Activated CD4-positive, alpha-beta T cell treated with anti-CD3 and anti-CD28 coated beads, Interleukin-2, amount 10 ng/mL, durations not matched to agents 24 days and 14 days (primary cell): ENCODE results near the gene CELF4. TPM values are rescaled to one million over a fixed set of nuclear protein-coding genes. Genes with fewer than 3 reads are reported as not detected.

ENCODE experiments used
- DNase-seq: peaks from one replicate; pipeline ENCODE4 v3.0.0; 2022
- H3K27ac Mint-ChIP-seq: one replicate; pipeline ENCODE4 v1.8.0; 2022; ENCODE audit warnings: mild to moderate bottlenecking, mixed read lengths
- H3K27me3 Mint-ChIP-seq: one replicate; pipeline ENCODE4 v1.8.0; 2022; ENCODE audit warnings: mixed read lengths
- H3K36me3 Mint-ChIP-seq: one replicate; pipeline ENCODE4 v1.8.0; 2022; ENCODE audit warnings: low read depth, mild to moderate bottlenecking, mixed read lengths
- H3K4me1 Mint-ChIP-seq: one replicate; pipeline ENCODE4 v1.8.0; 2021; ENCODE audit warnings: mixed read lengths
- H3K4me3 Mint-ChIP-seq: one replicate; pipeline ENCODE4 v1.8.0; 2022; ENCODE audit warnings: mild to moderate bottlenecking, moderate library complexity, mixed read lengths
- H3K9me3 Mint-ChIP-seq: one replicate; pipeline ENCODE4 v1.8.0; 2021; ENCODE audit warnings: mixed read lengths
- intact Hi-C: fragments of 100-400 bp; cut with micrococcal nuclease; formaldehyde crosslinking; loops from one replicate; pipeline ENCODE4 v1.15.1; 2023
- total RNA-seq: library from RNA; stranded (reverse); gene quantifications from 2 replicates; pipeline ENCODE4 v1.2.3, GENCODE V29; 2022

Gene CELF4
- total RNA-seq, 1 donor from 2014 or later, result not detected

GRCh38 chr18:37385846-37386778 lies 179.5 kb downstream of the CELF4 start:
- Mint-ChIP-seq H3K27me3 (peaks cover 4% of the 10 kb centered on the region), H3K36me3 (no peaks in the 10 kb centered on the region), H3K9me3 (no peaks in the 10 kb centered on the region), H3K27ac (no peak overlapping the region), H3K4me1 (no peaks in the 10 kb centered on the region), H3K4me3 (no peak overlapping the region)
- intact Hi-C loops, result loop anchor here (2.0 to 5.0 kb wide), 2 partner anchors 91 to 153 kb away; no protein-coding TSS in a partner anchor
- peak; percentile 58 for DNase-seq

GRCh38 chr18:37383846-37384595 lies 181.6 kb downstream of the CELF4 start:
- peaks cover 6% of the 10 kb centered on the region for H3K27me3 Mint-ChIP-seq
- H3K4me1 Mint-ChIP-seq, result no peaks in the 10 kb centered on the region
- no peaks in the 10 kb centered on the region for H3K9me3 Mint-ChIP-seq
- intact Hi-C loops, result no loop called here
- no peaks in the 10 kb centered on the region for H3K36me3 Mint-ChIP-seq
- H3K4me3 Mint-ChIP-seq, result no peak overlapping the region
- no peak overlapping the region for H3K27ac Mint-ChIP-seq
- DNase-seq, result no peak

- DNase-seq, result no peak
- intact Hi-C loops, result no loop called here
- H3K9me3 Mint-ChIP-seq, result no peaks in the 10 kb centered on the region
- no peak overlapping the region for H3K27ac Mint-ChIP-seq
- H3K36me3 Mint-ChIP-seq, result no peaks in the 10 kb centered on the region
- peaks cover 4% of the 10 kb centered on the region for H3K27me3 Mint-ChIP-seq
- H3K4me3 Mint-ChIP-seq, result no peak overlapping the region
- no peaks in the 10 kb centered on the region for H3K4me1 Mint-ChIP-seq
Observed at GRCh38 chr18:37383036-37383785, 182.4 kb downstream of the CELF4 start.

- H3K36me3 Mint-ChIP-seq, result no peaks in the 10 kb centered on the region
- H3K9me3 Mint-ChIP-seq, result no peaks in the 10 kb centered on the region
- no peak overlapping the region for H3K27ac Mint-ChIP-seq
- H3K4me3 Mint-ChIP-seq, result no peak overlapping the region
- intact Hi-C loops, result no loop called here
- no peak for DNase-seq
- H3K4me1 Mint-ChIP-seq, result no peaks in the 10 kb centered on the region
- peaks cover 4% of the 10 kb centered on the region for H3K27me3 Mint-ChIP-seq
Observed at GRCh38 chr18:37381554-37381953, 184.0 kb downstream of the CELF4 start.

- no peaks in the 10 kb centered on the region for H3K4me1 Mint-ChIP-seq
- H3K4me3 Mint-ChIP-seq, result no peak overlapping the region
- H3K27ac Mint-ChIP-seq, result no peak overlapping the region
- intact Hi-C loops, result no loop called here
- peaks cover 4% of the 10 kb centered on the region for H3K27me3 Mint-ChIP-seq
- no peak for DNase-seq
- no peaks in the 10 kb centered on the region for H3K36me3 Mint-ChIP-seq
- no peaks in the 10 kb centered on the region for H3K9me3 Mint-ChIP-seq
Observed at GRCh38 chr18:37380546-37381110, 185.0 kb downstream of the CELF4 start.

GRCh38 chr18:37378336-37379010 lies 187.1 kb downstream of the CELF4 start:
- intact Hi-C loops, result no loop called here
- Mint-ChIP-seq H3K36me3 (no peaks in the 10 kb centered on the region), H3K4me1 (no peaks in the 10 kb centered on the region), H3K27me3 (peaks cover 4% of the 10 kb centered on the region), H3K27ac (no peak overlapping the region), H3K4me3 (no peak overlapping the region), H3K9me3 (no peaks in the 10 kb centered on the region)
- no peak for DNase-seq

- Mint-ChIP-seq H3K9me3 (no peaks in the 10 kb centered on the region), H3K4me1 (no peaks in the 10 kb centered on the region), H3K27ac (no peak overlapping the region), H3K4me3 (no peak overlapping the region), H3K36me3 (no peaks in the 10 kb centered on the region), H3K27me3 (no peaks in the 10 kb centered on the region)
- no peak for DNase-seq
- intact Hi-C loops, result no loop called here
Observed at GRCh38 chr18:37375181-37375580, 190.4 kb downstream of the CELF4 start.

GRCh38 chr18:37368110-37368954 lies 197.3 kb downstream of the CELF4 start:
- Mint-ChIP-seq H3K36me3 (no peaks in the 10 kb centered on the region), H3K4me3 (no peak overlapping the region), H3K27ac (no peak overlapping the region), H3K9me3 (no peaks in the 10 kb centered on the region), H3K4me1 (no peaks in the 10 kb centered on the region), H3K27me3 (peaks cover 3% of the 10 kb centered on the region)
- no peak for DNase-seq
- intact Hi-C loops, result no loop called here

- Mint-ChIP-seq H3K27ac (no peak overlapping the region), H3K9me3 (no peaks in the 10 kb centered on the region), H3K4me1 (no peaks in the 10 kb centered on the region), H3K4me3 (no peak overlapping the region), H3K27me3 (peaks cover 17% of the 10 kb centered on the region), H3K36me3 (no peaks in the 10 kb centered on the region)
- intact Hi-C loops, result no loop called here
- DNase-seq, result no peak
Observed at GRCh38 chr18:37364237-37364636, 201.4 kb downstream of the CELF4 start.

GRCh38 chr18:37362158-37362890 lies 203.3 kb downstream of the CELF4 start:
- Mint-ChIP-seq H3K27me3 (peaks cover 17% of the 10 kb centered on the region), H3K36me3 (no peaks in the 10 kb centered on the region), H3K4me1 (no peaks in the 10 kb centered on the region), H3K4me3 (no peak overlapping the region), H3K27ac (no peak overlapping the region), H3K9me3 (no peaks in the 10 kb centered on the region)
- DNase-seq, result no peak
- intact Hi-C loops, result no loop called here

- H3K4me3 Mint-ChIP-seq, result no peak overlapping the region
- intact Hi-C loops, result no loop called here
- DNase-seq, result no peak
- no peaks in the 10 kb centered on the region for H3K9me3 Mint-ChIP-seq
- no peak overlapping the region for H3K27ac Mint-ChIP-seq
- H3K4me1 Mint-ChIP-seq, result no peaks in the 10 kb centered on the region
- no peaks in the 10 kb centered on the region for H3K36me3 Mint-ChIP-seq
- H3K27me3 Mint-ChIP-seq, result peaks cover 17% of the 10 kb centered on the region
Observed at GRCh38 chr18:37361335-37362157, 204.1 kb downstream of the CELF4 start.
